GM23338 (cell line): ENCODE measurements around the gene CD48. TPM values are rescaled to one million over a fixed set of nuclear protein-coding genes. Genes with fewer than 3 reads are reported as not detected.

Experiments
- ATAC-seq: fragments of 200-7000 bp; cut with Tn5 transposase; 3 replicates; pipeline ENCODE4 v1.9.1; 2020
- DNase-seq: peaks from one replicate; pipeline ENCODE4 v3.0.0-alpha.2; 2015; ENCODE audit warnings: low spot score
- H2AFZ ChIP-seq: fragments of 200-600 bp; sonication (generic); 2 replicates; pipeline ENCODE4 v1.8.0; 2016; ENCODE audit warnings: antibody characterized with exemption, mild to moderate bottlenecking, moderate library complexity
- H3F3A ChIP-seq: fragments of 200-600 bp; sonication (generic); replicated peaks from 2 replicates; pipeline ENCODE4 v1.8.0; 2017; ENCODE audit warnings: antibody characterized with exemption, mixed run types, low read depth
- H3K27ac ChIP-seq: fragments of 200-600 bp; sonication (generic); 2 replicates; pipeline ENCODE4 v1.6.1; 2016; ENCODE audit warnings: low read depth
- H3K27me3 ChIP-seq: fragments of 200-600 bp; sonication (generic); 2 replicates; pipeline ENCODE4 v1.8.0; 2016; ENCODE audit warnings: mild to moderate bottlenecking, mixed run types, moderate library complexity; ENCODE audit not compliant: insufficient read depth
- H3K36me3 ChIP-seq: fragments of 200-600 bp; sonication (generic); 2 replicates; pipeline ENCODE4 v1.8.0; 2016; ENCODE audit warnings: mild to moderate bottlenecking; ENCODE audit not compliant: insufficient read depth
- H3K4me1 ChIP-seq: fragments of 200-600 bp; sonication (generic); 2 replicates; pipeline ENCODE4 v1.8.0; 2016; ENCODE audit warnings: mild to moderate bottlenecking, moderate library complexity; ENCODE audit not compliant: insufficient read depth
- H3K4me2 ChIP-seq: fragments of 200-600 bp; sonication (generic); 2 replicates; pipeline ENCODE4 v1.7.1; 2017; ENCODE audit warnings: mixed run types
- H3K4me3 ChIP-seq: fragments of 200-600 bp; sonication (generic); 2 replicates; pipeline ENCODE4 v1.6.1; 2016; ENCODE audit warnings: mixed run types
- H3K79me2 ChIP-seq: fragments of 200-600 bp; sonication (generic); replicated peaks from 2 replicates; pipeline ENCODE4 v1.8.0; 2017; ENCODE audit warnings: mild to moderate bottlenecking; ENCODE audit not compliant: insufficient read depth
- H3K9me2 ChIP-seq: fragments of 200-600 bp; sonication (generic); 2 replicates; pipeline ENCODE4 v1.8.0; 2017; ENCODE audit not compliant: insufficient read depth
- H4K20me1 ChIP-seq: fragments of 200-600 bp; sonication (generic); replicated peaks from 2 replicates; pipeline ENCODE4 v1.8.0; 2017; ENCODE audit warnings: mild to moderate bottlenecking; ENCODE audit not compliant: insufficient read depth
- H3K27ac Mint-ChIP-seq: 2 replicates; pipeline ENCODE4 v1.8.0; 2020; ENCODE audit warnings: inconsistent platforms, mild to moderate bottlenecking, moderate library complexity, mixed read lengths
- H3K27me3 Mint-ChIP-seq: 3 replicates; pipeline ENCODE4 v1.8.0; 2022; ENCODE audit warnings: low read depth, mild to moderate bottlenecking, moderate library complexity, mixed read lengths, inconsistent platforms; ENCODE audit not compliant: insufficient read depth, poor library complexity
- H3K36me3 Mint-ChIP-seq: 3 replicates; pipeline ENCODE4 v1.8.0; 2021; ENCODE audit warnings: low read depth, mild to moderate bottlenecking, inconsistent platforms, moderate library complexity, mixed read lengths
- H3K4me1 Mint-ChIP-seq: 3 replicates; pipeline ENCODE4 v1.8.0; 2020; ENCODE audit warnings: mild to moderate bottlenecking, inconsistent platforms, mixed read lengths
- H3K4me3 Mint-ChIP-seq: 3 replicates; pipeline ENCODE4 v1.8.0; 2021; ENCODE audit warnings: moderate library complexity, mild to moderate bottlenecking, inconsistent platforms, mixed read lengths
- H3K9me3 Mint-ChIP-seq: 3 replicates; pipeline ENCODE4 v1.8.0; 2020; ENCODE audit warnings: moderate library complexity, mild to moderate bottlenecking, inconsistent platforms, mixed read lengths
- CREB1 ChIP-seq: fragments of 250-450 bp; sonication (Bioruptor Pico); IDR thresholded peaks from 2 replicates; pipeline ENCODE4 v1.5.0; 2020; ENCODE audit warnings: low read depth, mild to moderate bottlenecking, moderate library complexity
- CTCF ChIP-seq, 2 experiments: fragments of 200-600 bp in 1 of 2; sonication (generic) in 1 of 2; conservative IDR thresholded peaks; 2 replicates each; pipeline versions ENCODE4 v1.5.1 to v1.6.1; 2016 to 2017; ENCODE audit warnings: antibody characterized with exemption in 2 of 2, low read depth in 2 of 2, mild to moderate bottlenecking in 2 of 2, moderate library complexity in 1 of 2
- ETS1 ChIP-seq: IDR thresholded peaks from 2 replicates; pipeline ENCODE4 v1.6.1; 2016; ENCODE audit warnings: antibody characterized with exemption
- EZH2 ChIP-seq: fragments of 200-600 bp; sonication (generic); IDR thresholded peaks from one replicate; pipeline ENCODE4 v1.8.0; 2017; ENCODE audit warnings: antibody characterized with exemption, mild to moderate bottlenecking, low read depth; ENCODE audit not compliant: unreplicated experiment
- EZH2phosphoT487 ChIP-seq: fragments of 200-600 bp; sonication (generic); IDR thresholded peaks from one replicate; pipeline ENCODE4 v1.8.1; 2018; ENCODE audit warnings: antibody characterized with exemption; ENCODE audit not compliant: unreplicated experiment
- JUNB ChIP-seq: IDR thresholded peaks from one replicate; pipeline ENCODE4 v1.6.1; 2016; ENCODE audit warnings: antibody characterized with exemption; ENCODE audit not compliant: unreplicated experiment
- NANOG ChIP-seq: IDR thresholded peaks from 2 replicates; pipeline ENCODE4 v1.6.1; 2016; ENCODE audit warnings: antibody characterized with exemption, borderline replicate concordance
- POLR2AphosphoS5 ChIP-seq: IDR thresholded peaks from 2 replicates; pipeline ENCODE4 v1.6.1; 2016; ENCODE audit warnings: antibody characterized with exemption, low read depth
- REST ChIP-seq: IDR thresholded peaks from one replicate; pipeline ENCODE4 v1.6.1; 2018; ENCODE audit warnings: antibody characterized with exemption; ENCODE audit not compliant: unreplicated experiment
- STAT1 ChIP-seq: IDR thresholded peaks from one replicate; pipeline ENCODE4 v1.6.1; 2016; ENCODE audit warnings: antibody characterized with exemption; ENCODE audit not compliant: unreplicated experiment
- ZNF114 ChIP-seq: fragments of 250-450 bp; sonication (Bioruptor Pico); IDR thresholded peaks from 2 replicates; pipeline ENCODE4 v1.5.0; 2020; ENCODE audit warnings: mild to moderate bottlenecking, moderate library complexity
- ZNF331 ChIP-seq: fragments of 250-450 bp; sonication (Bioruptor Pico); IDR thresholded peaks from 2 replicates; pipeline ENCODE4 v1.5.0; 2020; ENCODE audit warnings: low read depth, mild to moderate bottlenecking, moderate library complexity
- ZNF462 ChIP-seq: fragments of 250-450 bp; sonication (Bioruptor Pico); IDR thresholded peaks from 2 replicates; pipeline ENCODE4 v1.5.0; 2020; ENCODE audit warnings: mild to moderate bottlenecking, moderate library complexity
- polyA plus RNA-seq: library from polyadenylated mRNA; unstranded; fragments of >200 nt; fragmentation: Nextera tagmentation; extraction: Ambion mirVana; gene quantifications from 2 replicates; pipeline ENCODE4 v1.2.1, GENCODE V29; 2016
- total RNA-seq: library from RNA; depleted of rRNA; stranded (reverse); fragments of >200 nt; shearing (Covaris generic); gene quantifications from 2 replicates; pipeline ENCODE4 v1.2.3, GENCODE V29; 2014

Gene CD48
- total and polyA plus RNA-seq, 2 experiments from 2014 or later, result 0.34 to 0.45 TPM

- Histone ChIP-seq H3K4me1 (peaks cover 14% of the 10 kb centered on the region), H3K27ac (no peak overlapping the region), H3K27me3 (no peaks in the 10 kb centered on the region), H2AFZ (peak overlapping the region; percentile 59; the same call in 1 of the 2 replicates), H3K9me2 (peaks cover 5% of the 10 kb centered on the region; the same call in 1 of the 2 replicates), H3K36me3 (no peaks in the 10 kb centered on the region), H3K79me2 (no peaks in the 10 kb centered on the region), H4K20me1 (no peaks in the 10 kb centered on the region), H3F3A (no peaks in the 10 kb centered on the region), H3K4me3 (no peak overlapping the region), H3K4me2 (no peak overlapping the region)
- Mint-ChIP-seq H3K4me3 (no peak overlapping the region), H3K9me3 (no peaks in the 10 kb centered on the region), H3K4me1 (peaks cover 16% of the 10 kb centered on the region), H3K27ac (no peak overlapping the region), H3K27me3 (peaks cover 4% of the 10 kb centered on the region), H3K36me3 (no peaks in the 10 kb centered on the region)
- DNase-seq, result no peak
- ATAC-seq, result no peak
- no peak for TF ChIP-seq JUNB
- no peak for TF ChIP-seq ZNF331
- no peak for TF ChIP-seq CREB1 (CRISPR knock-in tag)
- TF ChIP-seq ETS1, result no peak
- no peak for TF ChIP-seq EZH2phosphoT487
- no peak for TF ChIP-seq REST
- TF ChIP-seq NANOG, result no peak
- no peak for TF ChIP-seq ZNF462
- no peak for TF ChIP-seq ZNF114
- TF ChIP-seq POLR2AphosphoS5, result no peak
- no peak for TF ChIP-seq EZH2
- TF ChIP-seq STAT1, result no peak
- TF ChIP-seq CTCF (conservative IDR thresholded peaks at IDR 0.05; ENCODE audit: low read depth in 2 of 2), result no peak
Measured at GRCh38 chr1:160647329-160647720, 64.3 kb downstream of the CD48 start.
